Smooth muscle cell (in vitro differentiated cells): Measurements from ENCODE around the gene TAF11L2. TPM values are rescaled to one million over a fixed set of nuclear protein-coding genes. Genes with fewer than 3 reads are reported as not detected.
"Not testable (repeated sequence)": the region's sequence is repeated elsewhere in the genome, so short reads cannot be mapped to it uniquely, and the experiment has no call there.

Experiments
- DNase-seq: peaks from one replicate; lab custom pipeline; 2025; ENCODE audit not compliant: unreplicated experiment; lab: John Stamatoyannopoulos, UW
- H2AFZ ChIP-seq: fragments of 200-600 bp; sonication (generic); 2 replicates; pipeline ENCODE4 v1.6.0; 2016; ENCODE audit warnings: antibody characterized with exemption, low read depth, mild to moderate bottlenecking
- H3F3A ChIP-seq: fragments of 200-600 bp; sonication (generic); 2 replicates; pipeline ENCODE4 v1.6.0; 2017; ENCODE audit warnings: antibody characterized with exemption, low read depth
- H3K27ac ChIP-seq: fragments of 200-600 bp; sonication (generic); 2 replicates; pipeline ENCODE4 v1.5.1; 2016; ENCODE audit warnings: low read depth, mild to moderate bottlenecking
- H3K27me3 ChIP-seq: fragments of 200-600 bp; sonication (generic); 2 replicates; pipeline ENCODE4 v1.6.1; 2016; ENCODE audit warnings: low read depth, mild to moderate bottlenecking
- H3K36me3 ChIP-seq: fragments of 200-600 bp; sonication (generic); 2 replicates; pipeline ENCODE4 v1.5.1; 2016; ENCODE audit warnings: low read depth
- H3K4me1 ChIP-seq: fragments of 200-600 bp; sonication (generic); 2 replicates; pipeline ENCODE4 v1.5.1; 2016; ENCODE audit warnings: low read depth
- H3K4me2 ChIP-seq: fragments of 200-600 bp; sonication (generic); 2 replicates; pipeline ENCODE4 v1.6.0; 2016; ENCODE audit warnings: mild to moderate bottlenecking
- H3K4me3 ChIP-seq: fragments of 200-600 bp; sonication (generic); 2 replicates; pipeline ENCODE4 v1.5.1; 2016; ENCODE audit warnings: mild to moderate bottlenecking
- H3K79me2 ChIP-seq: fragments of 200-600 bp; sonication (generic); 2 replicates; pipeline ENCODE4 v1.6.0; 2016; ENCODE audit warnings: low read depth, mild to moderate bottlenecking
- H3K9ac ChIP-seq: fragments of 200-600 bp; sonication (generic); 2 replicates; pipeline ENCODE4 v1.6.0; 2016; ENCODE audit warnings: low read depth
- H3K9me3 ChIP-seq: fragments of 200-600 bp; sonication (generic); replicated peaks from 2 replicates; pipeline ENCODE4 v1.5.1; 2016; ENCODE audit warnings: low read depth
- H4K20me1 ChIP-seq: fragments of 200-600 bp; sonication (generic); 2 replicates; pipeline ENCODE4 v1.6.0; 2016; ENCODE audit warnings: low read depth
- CTCF ChIP-seq: fragments of 200-600 bp; sonication (generic); IDR thresholded peaks from 2 replicates; pipeline ENCODE4 v1.5.1; 2017; ENCODE audit warnings: borderline replicate concordance, mild to moderate bottlenecking, antibody characterized with exemption; ENCODE audit not compliant: insufficient read depth, poor library complexity, severe bottlenecking
- WGBS: methylation state at CpG from one replicate; pipeline ENCODE4 v1.1.7; 2016; ENCODE audit warnings: low lambda C conversion rate; 5-methylcytosine and 5-hydroxymethylcytosine counted together
- polyA plus RNA-seq: library from polyadenylated mRNA; unstranded; fragments of >200 nt; fragmentation: Nextera tagmentation; extraction: Ambion mirVana; gene quantifications from 2 replicates; pipeline ENCODE4 v1.2.1, GENCODE V29; 2016
- total RNA-seq: library from RNA; depleted of rRNA; stranded (reverse); fragments of >200 nt; gene quantifications from 2 replicates; pipeline ENCODE4 v1.2.3, GENCODE V29; 2014

The TAF11L2 gene
- total and polyA plus RNA-seq, 2 experiments from 2014 or later, result not detected

GRCh38 chr5:17487174-17487512, 10.9 kb upstream of the TAF11L2 start:
- H3K9me3 ChIP-seq, result no peaks in the 10 kb centered on the region
- no peaks in the 10 kb centered on the region for H3K36me3 ChIP-seq
- H2AFZ ChIP-seq, result no peak overlapping the region
- no peaks in the 10 kb centered on the region for H4K20me1 ChIP-seq
- H3K9ac ChIP-seq, result no peak overlapping the region
- H3F3A ChIP-seq, result no peaks in the 10 kb centered on the region
- WGBS, result 100% methylated on average over 1 of the region's 1 CpG
- no peak overlapping the region for H3K4me3 ChIP-seq
- H3K27me3 ChIP-seq, result no peaks in the 10 kb centered on the region
- no peaks in the 10 kb centered on the region for H3K4me1 ChIP-seq
- no peak for DNase-seq
- no peak for TF ChIP-seq CTCF
- H3K27ac ChIP-seq, result no peak overlapping the region
- H3K4me2 ChIP-seq, result no peak overlapping the region
- H3K79me2 ChIP-seq, result no peaks in the 10 kb centered on the region

GRCh38 chr5:17491257-17491656, 6.8 kb upstream of the TAF11L2 start:
- H3K9ac ChIP-seq, H3K27me3 ChIP-seq, H3K27ac ChIP-seq, H3K9me3 ChIP-seq, H3K4me3 ChIP-seq, DNase-seq, H3F3A ChIP-seq, H3K4me1 ChIP-seq, H4K20me1 ChIP-seq, H3K36me3 ChIP-seq, H3K4me2 ChIP-seq, H2AFZ ChIP-seq, H3K79me2 ChIP-seq: not testable (repeated sequence)
- 95% methylated on average over 23 of the region's 23 CpGs for WGBS

GRCh38 chr5:17492770-17493169, 5.3 kb upstream of the TAF11L2 start:
- H3K27ac ChIP-seq, result no peak overlapping the region
- no peaks in the 10 kb centered on the region for H3K36me3 ChIP-seq
- DNase-seq, result no peak
- no peaks in the 10 kb centered on the region for H3K9me3 ChIP-seq
- H3K79me2 ChIP-seq, result no peaks in the 10 kb centered on the region
- 92% methylated on average over 3 of the region's 3 CpGs for WGBS
- no peak overlapping the region for H2AFZ ChIP-seq
- no peak overlapping the region for H3K4me3 ChIP-seq
- no peaks in the 10 kb centered on the region for H3K27me3 ChIP-seq
- no peaks in the 10 kb centered on the region for H4K20me1 ChIP-seq
- H3F3A ChIP-seq, result no peaks in the 10 kb centered on the region
- no peaks in the 10 kb centered on the region for H3K4me1 ChIP-seq
- no peak overlapping the region for H3K4me2 ChIP-seq
- H3K9ac ChIP-seq, result no peak overlapping the region
- TF ChIP-seq CTCF, result no peak

GRCh38 chr5:17497446-17497845, 585 bp upstream of the TAF11L2 start:
- no peaks in the 10 kb centered on the region for H3K9me3 ChIP-seq
- H3K79me2 ChIP-seq, result no peaks in the 10 kb centered on the region
- H3K27ac ChIP-seq, result no peak overlapping the region
- TF ChIP-seq CTCF, result no peak
- H3K4me2 ChIP-seq, result no peak overlapping the region
- H4K20me1 ChIP-seq, result no peaks in the 10 kb centered on the region
- H3K27me3 ChIP-seq, result no peaks in the 10 kb centered on the region
- no peak overlapping the region for H3K4me3 ChIP-seq
- H2AFZ ChIP-seq, result no peak overlapping the region
- no peaks in the 10 kb centered on the region for H3K4me1 ChIP-seq
- WGBS, result 86% methylated on average over 4 of the region's 4 CpGs
- DNase-seq, result no peak
- no peak overlapping the region for H3K9ac ChIP-seq
- no peaks in the 10 kb centered on the region for H3K36me3 ChIP-seq
- H3F3A ChIP-seq, result no peaks in the 10 kb centered on the region
